ENCODE data around the gene PLPPR2. TPM values are rescaled to one million over a fixed set of nuclear protein-coding genes. Genes with fewer than 3 reads are reported as not detected.

The PLPPR2 gene
- total and polyA plus RNA-seq, 8 donors, result 19.5 to 36.3 (median 25.4) TPM

GRCh38 chr19:11410682-11411081 is 55.5 kb downstream of the PLPPR2 start:
- DNase-seq, result no peak
- intact Hi-C loops (cut with DNase I), result no loop called here

GRCh38 chr19:11414544-11414943 is 59.3 kb downstream of the PLPPR2 start:
- intact Hi-C loops (cut with DNase I), result no loop called here
- Histone ChIP-seq H3K4me1 (peaks cover 0 to 12% of the 10 kb centered on the region in 2 donors), H3K36me3 (no peaks in the 10 kb centered on the region), H3K4me3 (no peak overlapping the region), H3K27me3 (peaks cover 0 to 34% of the 10 kb centered on the region in 2 donors), H3K9me3 (no peaks in the 10 kb centered on the region), H3K27ac (no peak overlapping the region)
- no peak for TF ChIP-seq CTCF (IDR thresholded peaks at IDR 0.05)
- ATAC-seq, result no peak
- DNase-seq, result peak in 1 of 4 donors; percentile 5

More at GRCh38 chr19:11410682-11411081, 55.5 kb downstream of the PLPPR2 start:
- H3K4me1 ChIP-seq, result peaks cover 0 to 14% of the 10 kb centered on the region in 2 donors
- TF ChIP-seq CTCF (IDR thresholded peaks at IDR 0.05), result no peak
- H3K4me3 ChIP-seq, result no peak overlapping the region
- H3K27me3 ChIP-seq, result peaks cover 0 to 9% of the 10 kb centered on the region in 2 donors
- H3K9me3 ChIP-seq, result no peaks in the 10 kb centered on the region
- H3K27ac ChIP-seq, result no peak overlapping the region
- peaks cover 0 to 5% of the 10 kb centered on the region in 2 donors for H3K36me3 ChIP-seq
- no peak for ATAC-seq

Other genes with a start within 250 kb of the PLPPR2 start
- gene SPC24, start 199.7 kb upstream of the PLPPR2 start, total RNA-seq, result 10 to 100 TPM in 1 of 2 donors, 1 to 10 TPM in 1; 5.4 to 12.1 TPM
- 10 to 100 TPM; 14.5 to 40.2 (median 24.6) TPM for gene SPC24, start 199.7 kb upstream of the PLPPR2 start, polyA plus RNA-seq (ENCODE audit: insufficient read length in 6 of 6)
- gene KANK2, start 157.9 kb upstream of the PLPPR2 start, total RNA-seq, result 100 to 1,000 TPM; 179 to 194 TPM
- gene KANK2, start 157.9 kb upstream of the PLPPR2 start, polyA plus RNA-seq (ENCODE audit: insufficient read length in 6 of 6), result 100 to 1,000 TPM; 239 to 286 (median 268) TPM
- gene ANGPTL8, start 115.8 kb upstream of the PLPPR2 start, total RNA-seq, result not detected
- 1 to 10 TPM in 4 of 6 donors, under 1 TPM in 2; 0.49 to 1.3 (median 1.0) TPM for gene ANGPTL8, start 115.8 kb upstream of the PLPPR2 start, polyA plus RNA-seq (ENCODE audit: insufficient read length in 6 of 6)
- 10 to 100 TPM; 65.6 to 97.9 TPM for gene DOCK6, start 92.9 kb upstream of the PLPPR2 start, total RNA-seq
- 100 to 1,000 TPM in 1 of 6 donors, 10 to 100 TPM in 5; 68.4 to 111 (median 79.1) TPM for gene DOCK6, start 92.9 kb upstream of the PLPPR2 start, polyA plus RNA-seq (ENCODE audit: insufficient read length in 6 of 6)
- not detected for gene TSPAN16, start 59.3 kb upstream of the PLPPR2 start, total RNA-seq
- under 1 TPM in 1 of 6 donors, not detected in 5; 0.26 TPM for gene TSPAN16, start 59.3 kb upstream of the PLPPR2 start, polyA plus RNA-seq (ENCODE audit: insufficient read length in 6 of 6)
- gene RAB3D, start 15.8 kb upstream of the PLPPR2 start, total RNA-seq, result 10 to 100 TPM; 65.4 to 71.6 TPM
- 10 to 100 TPM; 16.3 to 19.7 (median 18.5) TPM for gene RAB3D, start 15.8 kb upstream of the PLPPR2 start, polyA plus RNA-seq (ENCODE audit: insufficient read length in 6 of 6)
- 10 to 100 TPM; 71.4 to 88.0 TPM for gene TMEM205, start 9.2 kb upstream of the PLPPR2 start, total RNA-seq
- 10 to 100 TPM; 77.0 to 83.4 (median 79.0) TPM for gene TMEM205, start 9.2 kb upstream of the PLPPR2 start, polyA plus RNA-seq (ENCODE audit: insufficient read length in 6 of 6)
- 10 to 100 TPM; 29.9 to 32.8 TPM for gene CCDC159, start 8.9 kb upstream of the PLPPR2 start, total RNA-seq
- gene CCDC159, start 8.9 kb upstream of the PLPPR2 start, polyA plus RNA-seq (ENCODE audit: insufficient read length in 6 of 6), result 10 to 100 TPM; 38.1 to 56.4 (median 48.3) TPM
- 1 to 10 TPM; 3.1 to 3.2 TPM for gene SWSAP1, start 19.2 kb downstream of the PLPPR2 start, total RNA-seq
- gene SWSAP1, start 19.2 kb downstream of the PLPPR2 start, polyA plus RNA-seq (ENCODE audit: insufficient read length in 6 of 6), result 1 to 10 TPM; 1.8 to 3.0 (median 2.7) TPM
- 10 to 100 TPM in 1 of 2 donors, 1 to 10 TPM in 1; 9.6 to 18.0 TPM for gene EPOR, start 28.9 kb downstream of the PLPPR2 start, total RNA-seq
- gene EPOR, start 28.9 kb downstream of the PLPPR2 start, polyA plus RNA-seq (ENCODE audit: insufficient read length in 6 of 6), result 10 to 100 TPM; 23.6 to 32.3 (median 30.3) TPM
- gene RGL3, start 63.9 kb downstream of the PLPPR2 start, total RNA-seq, result 10 to 100 TPM; 35.7 to 68.2 TPM
- gene RGL3, start 63.9 kb downstream of the PLPPR2 start, polyA plus RNA-seq (ENCODE audit: insufficient read length in 6 of 6), result 10 to 100 TPM; 32.9 to 62.8 (median 56.6) TPM
- 1 to 10 TPM in 1 of 2 donors, under 1 TPM in 1; 0.55 to 2.1 TPM for gene ODAD3, start 79.7 kb downstream of the PLPPR2 start, total RNA-seq
- 1 to 10 TPM in 5 of 6 donors, under 1 TPM in 1; 0.84 to 2.6 (median 1.9) TPM for gene ODAD3, start 79.7 kb downstream of the PLPPR2 start, polyA plus RNA-seq (ENCODE audit: insufficient read length in 6 of 6)
- 100 to 1,000 TPM; 286 to 303 TPM for gene PRKCSH, start 80.2 kb downstream of the PLPPR2 start, total RNA-seq
- 100 to 1,000 TPM; 273 to 338 (median 306) TPM for gene PRKCSH, start 80.2 kb downstream of the PLPPR2 start, polyA plus RNA-seq (ENCODE audit: insufficient read length in 6 of 6)
- under 1 TPM in 1 of 2 donors, not detected in 1; 0.21 TPM for gene ELAVL3, start 125.6 kb downstream of the PLPPR2 start, total RNA-seq
- under 1 TPM; 0.04 to 0.31 (median 0.15) TPM for gene ELAVL3, start 125.6 kb downstream of the PLPPR2 start, polyA plus RNA-seq (ENCODE audit: insufficient read length in 6 of 6)
- 1 to 10 TPM; 7.7 to 8.4 TPM for gene ZNF653, start 150.4 kb downstream of the PLPPR2 start, total RNA-seq
- 10 to 100 TPM in 2 of 6 donors, 1 to 10 TPM in 4; 7.3 to 10.1 (median 8.3) TPM for gene ZNF653, start 150.4 kb downstream of the PLPPR2 start, polyA plus RNA-seq (ENCODE audit: insufficient read length in 6 of 6)
- 10 to 100 TPM; 37.4 to 44.6 TPM for gene ECSIT, start 173.7 kb downstream of the PLPPR2 start, total RNA-seq
- gene ECSIT, start 173.7 kb downstream of the PLPPR2 start, polyA plus RNA-seq (ENCODE audit: insufficient read length in 6 of 6), result 10 to 100 TPM; 32.6 to 40.8 (median 36.0) TPM
- 10 to 100 TPM; 33.1 to 37.0 TPM for gene CNN1, start 183.4 kb downstream of the PLPPR2 start, total RNA-seq
- gene CNN1, start 183.4 kb downstream of the PLPPR2 start, polyA plus RNA-seq (ENCODE audit: insufficient read length in 6 of 6), result 10 to 100 TPM in 1 of 6 donors, 1 to 10 TPM in 5; 4.5 to 15.9 (median 7.5) TPM
- 10 to 100 TPM; 50.4 to 53.4 TPM for gene ELOF1, start 203.8 kb downstream of the PLPPR2 start, total RNA-seq
- gene ELOF1, start 203.8 kb downstream of the PLPPR2 start, polyA plus RNA-seq (ENCODE audit: insufficient read length in 6 of 6), result 10 to 100 TPM; 38.0 to 49.4 (median 46.7) TPM
- 100 to 1,000 TPM; 242 to 299 TPM for gene ACP5, start 222.2 kb downstream of the PLPPR2 start, total RNA-seq
- gene ACP5, start 222.2 kb downstream of the PLPPR2 start, polyA plus RNA-seq (ENCODE audit: insufficient read length in 6 of 6), result 1 to 10 TPM; 1.5 to 5.5 (median 3.1) TPM
- gene ZNF627, start 242.1 kb downstream of the PLPPR2 start, total RNA-seq, result 10 to 100 TPM; 10.5 to 12.3 TPM
- 10 to 100 TPM; 31.9 to 42.4 (median 35.4) TPM for gene ZNF627, start 242.1 kb downstream of the PLPPR2 start, polyA plus RNA-seq (ENCODE audit: insufficient read length in 6 of 6)

Measured in left lung (tissue), 10 donors.